IMR-90 (cell line): ENCODE results near the gene PNMA1. TPM values are rescaled to one million over a fixed set of nuclear protein-coding genes. Genes with fewer than 3 reads are reported as not detected.
A peak's percentile ranks its signal among the peaks of the same experiment; 100 is the strongest.

Experiments
- ATAC-seq: fragments of 200-7000 bp; cut with Tn5 transposase; 2 replicates; pipeline ENCODE4 v1.9.1; 2020; ENCODE audit warnings: low read depth, mild to moderate bottlenecking, moderate library complexity
- BruUV-seq: library from RNA; stranded (reverse); fragments of 400-500 nt; replicated peaks from 2 replicates; lab custom pipeline; 2021; lab: Mats Ljungman, UMichigan
- CTCF ChIA-PET: fragments of 300-600 bp; formaldehyde crosslinking; extraction: SDS; loops from one replicate; lab custom pipeline; 2021; ENCODE audit warnings: antibody characterized with exemption; lab: Yijun Ruan, JAX
- POLR2A ChIA-PET: fragments of 300-600 bp; sonication (Branson Sonifier 250); formaldehyde crosslinking; loops from one replicate; lab custom pipeline; 2022; ENCODE audit warnings: antibody characterized with exemption; ENCODE audit not compliant: unreplicated experiment; lab: Charles Lee
- DNase-seq: peaks from one replicate; pipeline ENCODE4 v3.0.0; 2013
- H2AFZ ChIP-seq: replicated peaks from 2 replicates; pipeline ENCODE3; 2013; ENCODE audit warnings: low read length, mild to moderate bottlenecking; ENCODE audit not compliant: poor library complexity
- H2AK5ac ChIP-seq: 2 replicates; pipeline ENCODE4 v1.6.1; 2013; ENCODE audit warnings: low read depth, low read length, inconsistent platforms
- H2AK9ac ChIP-seq: replicated peaks from 2 replicates; pipeline ENCODE3; 2013; ENCODE audit warnings: mild to moderate bottlenecking, low read depth, low read length, moderate library complexity; ENCODE audit not compliant: poor library complexity
- H2BK120ac ChIP-seq: 2 replicates; pipeline ENCODE4 v1.6.1; 2013; ENCODE audit warnings: low read depth, low read length, inconsistent platforms
- H2BK15ac ChIP-seq: 3 replicates; pipeline ENCODE4 v1.6.1; 2013; ENCODE audit warnings: low read depth, low read length, inconsistent platforms
- H2BK20ac ChIP-seq: 2 replicates; pipeline ENCODE4 v1.6.1; 2013; ENCODE audit warnings: low read depth, mild to moderate bottlenecking, inconsistent platforms, low read length, moderate library complexity
- H2BK5ac ChIP-seq: 2 replicates; pipeline ENCODE4 v1.6.1; 2013; ENCODE audit warnings: mild to moderate bottlenecking, low read depth, low read length, inconsistent platforms; ENCODE audit not compliant: poor library complexity, severe bottlenecking
- H3K14ac ChIP-seq: replicated peaks from 2 replicates; pipeline ENCODE4 v1.6.1; 2013; ENCODE audit warnings: low read depth, low read length, inconsistent platforms
- H3K18ac ChIP-seq: 2 replicates; pipeline ENCODE4 v1.6.1; 2013; ENCODE audit warnings: low read depth, low read length, control low read depth
- H3K23ac ChIP-seq: 2 replicates; pipeline ENCODE4 v1.6.1; 2013; ENCODE audit warnings: low read depth, low read length, inconsistent platforms
- H3K27ac ChIP-seq: 2 replicates; pipeline ENCODE4 v1.5.1; 2013; ENCODE audit warnings: mild to moderate bottlenecking, control low read depth, low read length; ENCODE audit not compliant: insufficient read depth
- H3K27me3 ChIP-seq: 2 replicates; pipeline ENCODE4 v1.6.1; 2013; ENCODE audit warnings: low read length; ENCODE audit not compliant: control insufficient read depth, insufficient read depth
- H3K36me3 ChIP-seq: 2 replicates; pipeline ENCODE4 v1.6.1; 2013; ENCODE audit warnings: low read length, mixed read lengths; ENCODE audit not compliant: control insufficient read depth, insufficient read depth
- H3K4ac ChIP-seq: 2 replicates; pipeline ENCODE4 v1.6.1; 2013; ENCODE audit warnings: low read depth, low read length, inconsistent platforms
- H3K4me1 ChIP-seq: 2 replicates; pipeline ENCODE4 v1.6.1; 2013; ENCODE audit warnings: low read length, mixed read lengths; ENCODE audit not compliant: control insufficient read depth, insufficient read depth
- H3K4me2 ChIP-seq: 2 replicates; pipeline ENCODE4 v1.6.1; 2013; ENCODE audit warnings: low read depth, mild to moderate bottlenecking, control low read depth, low read length, moderate library complexity
- H3K4me3 ChIP-seq: 2 replicates; pipeline ENCODE4 v1.5.1; 2013; ENCODE audit warnings: low read depth, mild to moderate bottlenecking, control low read depth, low read length, moderate library complexity; ENCODE audit not compliant: insufficient read depth
- H3K56ac ChIP-seq: 2 replicates; pipeline ENCODE4 v1.6.1; 2013; ENCODE audit warnings: low read length, inconsistent platforms; ENCODE audit not compliant: insufficient read depth; ENCODE audit errors: extremely low read depth
- H3K79me1 ChIP-seq, 2 experiments: 2 replicates each; pipeline ENCODE4 v1.6.1; 2013; ENCODE audit warnings: low read length in 2 of 2, inconsistent platforms in 1 of 2, low read depth in 1 of 2
- H3K9ac ChIP-seq: 2 replicates; pipeline ENCODE4 v1.6.1; 2013; ENCODE audit warnings: low read depth, low read length, control low read depth
- H3K9me1 ChIP-seq: 2 replicates; pipeline ENCODE4 v1.6.1; 2013; ENCODE audit warnings: low read length, inconsistent platforms; ENCODE audit not compliant: insufficient read depth
- H3K9me3 ChIP-seq: 2 replicates; pipeline ENCODE4 v1.6.1; 2013; ENCODE audit warnings: low read length; ENCODE audit not compliant: control insufficient read depth, insufficient read depth
- H4K20me1 ChIP-seq: 2 replicates; pipeline ENCODE4 v1.6.1; 2013; ENCODE audit warnings: low read length, inconsistent platforms; ENCODE audit not compliant: insufficient read depth
- H4K5ac ChIP-seq: 2 replicates; pipeline ENCODE4 v1.6.1; 2013; ENCODE audit warnings: mild to moderate bottlenecking, low read depth, low read length, control low read depth
- H4K8ac ChIP-seq, 2 experiments: 2 replicates each; pipeline ENCODE4 v1.6.1; 2013; ENCODE audit warnings: low read depth in 2 of 2, low read length in 2 of 2, control low read depth in 1 of 2, inconsistent platforms in 1 of 2
- H4K91ac ChIP-seq: 2 replicates; pipeline ENCODE4 v1.6.1; 2013; ENCODE audit warnings: low read depth, low read length, inconsistent platforms; ENCODE audit not compliant: insufficient read depth
- CEBPB ChIP-seq: IDR thresholded peaks from 2 replicates; pipeline ENCODE4 v1.6.1; 2012; ENCODE audit warnings: low read depth, low read length, improper control_type of control experiment
- CTCF ChIP-seq: conservative IDR thresholded peaks from 2 replicates; pipeline ENCODE4 v1.5.1; 2012; ENCODE audit warnings: mild to moderate bottlenecking, low read depth, low read length, improper control_type of control experiment
- FOS ChIP-seq: fragments of 150-350 bp; IDR thresholded peaks from 2 replicates; pipeline ENCODE4 v1.6.1; 2016; ENCODE audit warnings: low read depth, low read length
- MXI1 ChIP-seq: IDR thresholded peaks from 2 replicates; pipeline ENCODE4 v1.6.1; 2012; ENCODE audit warnings: low read depth, mild to moderate bottlenecking, low read length, moderate library complexity, borderline replicate concordance
- POLR2A ChIP-seq: IDR thresholded peaks from 2 replicates; pipeline ENCODE4 v1.6.1; 2012; ENCODE audit warnings: mild to moderate bottlenecking, low read depth, low read length
- RAD21 ChIP-seq: IDR thresholded peaks from 2 replicates; pipeline ENCODE4 v1.6.1; 2012; ENCODE audit warnings: low read length, improper control_type of control experiment
- SMC3 ChIP-seq: fragments of 150-350 bp; IDR thresholded peaks from 2 replicates; pipeline ENCODE4 v1.6.1; 2016; ENCODE audit warnings: low read depth, mild to moderate bottlenecking, antibody characterized with exemption, low read length, moderate library complexity
- WGBS, 2 experiments: methylation state at CpG; one replicate each; pipeline versions ENCODE4 v1.1.5 to v1.1.7; 2013; ENCODE audit warnings: missing lambda C conversion rate in 2 of 2; ENCODE audit not compliant: insufficient read length in 1 of 2; ENCODE audit errors: extremely low coverage in 2 of 2; 5-methylcytosine and 5-hydroxymethylcytosine counted together
- dilution Hi-C: fragments of 300-500 bp; cut with HindIII; formaldehyde crosslinking; loops from one replicate; pipeline ENCODE4 v1.14.3; 2018; ENCODE audit warnings: low sequenced_read_pairs; ENCODE audit not compliant: unreplicated experiment
- in situ Hi-C: fragments of 300-500 bp; cut with MboI; formaldehyde crosslinking; loops from 3 replicates; pipeline ENCODE4 v1.14.3; 2019; ENCODE audit warnings: low sequenced_read_pairs, inconsistent platforms, mixed read lengths
- intact Hi-C: fragments of 100-400 bp; cut with micrococcal nuclease; formaldehyde crosslinking; loops from 2 replicates; pipeline ENCODE4 v1.10.0; 2022
- polyA plus RNA-seq, 3 experiments: library from polyadenylated mRNA; depleted of rRNA; stranded (reverse); fragments of >200 nt; gene quantifications; 2 replicates each; pipeline ENCODE4 v1.2.3, GENCODE V29; 2012; ENCODE audit warnings: low replicate concordance in 1 of 3
- total RNA-seq: library from RNA; depleted of rRNA; stranded (reverse); fragments of >200 nt; gene quantifications from 2 replicates; pipeline ENCODE4 v1.2.3, GENCODE V29; 2012

PNMA1 gene
- total and polyA plus RNA-seq, 2 of the 4 experiments (the other 2 are of a cell fraction), result 6.5 to 28.2 TPM

- Histone ChIP-seq H2AK5ac (no peak overlapping the region), H3K79me1 (no peaks in the 10 kb centered on the region; a peak in 1 of 4 replicates), H3K23ac (no peak overlapping the region), H2BK20ac (no peak overlapping the region), H2BK120ac (no peak overlapping the region), H4K5ac (no peak overlapping the region), H3K27me3 (no peaks in the 10 kb centered on the region), H2BK15ac (no peak overlapping the region), H3K4me1 (no peaks in the 10 kb centered on the region), H3K9ac (no peak overlapping the region), H3K36me3 (peaks cover 2% of the 10 kb centered on the region; the same call in 1 of the 2 replicates), H2BK5ac (no peak overlapping the region), H3K9me1 (no peaks in the 10 kb centered on the region), H4K20me1 (no peaks in the 10 kb centered on the region; the same call in 1 of the 2 replicates), H3K18ac (no peak overlapping the region), H3K9me3 (no peaks in the 10 kb centered on the region), H3K14ac (no peak overlapping the region), H3K4ac (no peak overlapping the region), H3K56ac (no peak overlapping the region), H3K4me2 (no peak overlapping the region), H4K91ac (no peak overlapping the region), H3K27ac (no peak overlapping the region), H4K8ac (no peak overlapping the region), H2AK9ac (no peak overlapping the region), H2AFZ (no peak overlapping the region), H3K4me3 (no peak overlapping the region)
- intact Hi-C loops (no loop called here), in situ Hi-C loops (no loop called here), dilution Hi-C loops (no loop called here)
- no CpG with 5 or more reads among the region's 1 CpG for WGBS, 2 experiments
- BruUV-seq, result no TSS peak
- ATAC-seq, result peak; percentile 97
- TF ChIP-seq CTCF, result peak; percentile 75
- TF ChIP-seq SMC3, result peak; percentile 58
- 0 out of 2 replicates have a peak, but pooled peaks have one; percentile 38 for TF ChIP-seq MXI1
- TF ChIP-seq RAD21, result peak; percentile 59
- no peak for TF ChIP-seq POLR2A
- TF ChIP-seq FOS, result peak; percentile 77; the same call in 1 of the 2 replicates
- TF ChIP-seq CEBPB, result no peak
- POLR2A ChIA-PET, result no interaction called here
- CTCF ChIA-PET, result interaction anchor here (0.6 to 1.4 kb wide), 3 partner anchors 18 to 202 kb away, joined by 3 to 5 read pairs (median 4); partner anchors contain the start of gene DNAL1
- DNase-seq, result peak; percentile 94
Observed at GRCh38 chr14:73662487-73662943, 51.7 kb downstream of the PNMA1 start.
